Sigmoid colon (tissue), 7 donors: Measurements from ENCODE around the gene MED13L. TPM values are rescaled to one million over a fixed set of nuclear protein-coding genes. Genes with fewer than 3 reads are reported as not detected.

Experiments used
- DNase-seq: peaks from one replicate; pipeline ENCODE4 v3.0.0-alpha.2; 2019
- H3K27ac ChIP-seq, 4 donors: fragments of 200-600 bp; sonication (generic); one replicate each; pipeline ENCODE4 v1.5.1; 2016 to 2019; ENCODE audit warnings: mild to moderate bottlenecking in 1 of 4
- H3K27me3 ChIP-seq, 3 donors: fragments of 200-600 bp; sonication (generic); one replicate each; pipeline ENCODE4 v1.5.1; 2019; ENCODE audit warnings: mild to moderate bottlenecking in 1 of 3
- H3K36me3 ChIP-seq, 4 donors: fragments of 200-600 bp; sonication (generic); one replicate each; pipeline ENCODE4 v1.5.1; 2016 to 2019
- H3K4me1 ChIP-seq, 4 donors: fragments of 200-600 bp; sonication (generic); one replicate each; pipeline ENCODE4 v1.5.1; 2017 to 2019
- H3K4me3 ChIP-seq, 4 donors: fragments of 200-600 bp; sonication (generic); one replicate each; pipeline ENCODE4 v1.5.1; 2017 to 2019; ENCODE audit warnings: mild to moderate bottlenecking in 2 of 4, moderate library complexity in 1 of 4
- H3K9me3 ChIP-seq, 4 donors: fragments of 200-600 bp in 3 of 4; sonication (generic) in 3 of 4; one replicate each; pipeline versions ENCODE4 v1.5.1 to v1.6.1; 2013 to 2019
- EP300 ChIP-seq, 4 donors: sonication (generic); formaldehyde crosslinking; IDR thresholded peaks; one replicate each; pipeline ENCODE4 v1.6.1; 2017; ENCODE audit warnings: antibody characterized with exemption in 4 of 4
- POLR2A ChIP-seq, 2 donors: fragments of 450-650 bp; IDR thresholded peaks; one replicate each; pipeline ENCODE4 v1.6.1; 2016; ENCODE audit warnings: antibody characterized with exemption in 2 of 2, mild to moderate bottlenecking in 2 of 2, moderate library complexity in 2 of 2
- POLR2AphosphoS5 ChIP-seq, 4 donors: sonication (generic); formaldehyde crosslinking; IDR thresholded peaks; one replicate each; pipeline ENCODE4 v1.6.1; 2017; ENCODE audit warnings: antibody characterized with exemption in 4 of 4
- WGBS, 2 donors: extraction: QIAGEN DNeasy Blood & Tissue Kit; methylation state at CpG; one replicate each; pipeline ENCODE4 v1.1.7; 2013; 5-methylcytosine and 5-hydroxymethylcytosine counted together
- intact Hi-C: fragments of 100-400 bp; cut with DNase I; formaldehyde crosslinking; loops from one replicate; pipeline ENCODE4 v1.15.1; 2023
- polyA plus RNA-seq, 3 donors: library from polyadenylated mRNA; stranded (reverse); fragments of 200-250 nt; gene quantifications; one replicate each; pipeline ENCODE4 v1.2.3, GENCODE V29; 2013
- total RNA-seq, 4 donors: library from RNA; depleted of rRNA; stranded (reverse); fragments of >200 nt; gene quantifications; one replicate each; pipeline ENCODE4 v1.1.0, GENCODE V29; 2016
- TF ChIP-seq, protein P1 (sequence below), 4 experiments: fragments of 450-650 bp in 3 of 4; fragments of 200-600 bp in 1 of 4; IDR thresholded peaks; one replicate each; pipeline ENCODE4 v1.5.1; 2016 to 2019; ENCODE audit warnings: antibody characterized with exemption in 4 of 4, mild to moderate bottlenecking in 3 of 4, moderate library complexity in 2 of 4
- donor health status: healthy with polysubstance abuse.
- donor health status: Bipolar disorder and iron deficiency.
- donor health status: healthy.

Gene MED13L
- total and polyA plus RNA-seq, 7 donors = 12.5 to 246 (median 151) TPM

DNA sequence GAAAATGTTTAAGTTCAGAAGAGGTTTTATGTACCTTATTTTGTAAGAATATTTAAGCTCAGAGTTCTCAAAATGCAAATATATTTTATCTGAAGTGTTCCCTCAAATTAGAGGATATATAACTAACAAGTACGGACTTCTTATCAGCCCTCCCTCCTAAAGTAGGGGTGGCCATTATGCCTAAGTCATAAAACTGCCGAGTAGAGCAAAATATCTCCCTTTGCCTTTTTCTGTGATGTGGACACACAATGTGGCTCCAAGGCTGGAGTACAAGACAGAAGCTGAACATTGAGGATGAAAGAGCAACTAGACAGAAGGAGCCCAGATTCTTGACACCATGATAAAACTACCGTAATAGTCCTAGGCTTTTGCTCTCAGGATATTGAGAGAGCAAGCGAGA lies 120.9 kb downstream of the MED13L start:
- Histone ChIP-seq H3K27me3 (no peaks in the 10 kb centered on the region), H3K4me1 (peaks cover 0 to 72% (median 58%) of the 10 kb centered on the region in 4 donors), H3K4me3 (no peak overlapping the region), H3K27ac (no peak overlapping the region), H3K9me3 (no peaks in the 10 kb centered on the region), H3K36me3 (no peaks in the 10 kb centered on the region)
- TF ChIP-seq POLR2AphosphoS5 (IDR thresholded peaks at IDR 0.05) (no peak), EP300 (IDR thresholded peaks at IDR 0.05) (no peak), POLR2A (IDR thresholded peaks at IDR 0.05) (no peak)
- TF ChIP-seq, protein P1, sequence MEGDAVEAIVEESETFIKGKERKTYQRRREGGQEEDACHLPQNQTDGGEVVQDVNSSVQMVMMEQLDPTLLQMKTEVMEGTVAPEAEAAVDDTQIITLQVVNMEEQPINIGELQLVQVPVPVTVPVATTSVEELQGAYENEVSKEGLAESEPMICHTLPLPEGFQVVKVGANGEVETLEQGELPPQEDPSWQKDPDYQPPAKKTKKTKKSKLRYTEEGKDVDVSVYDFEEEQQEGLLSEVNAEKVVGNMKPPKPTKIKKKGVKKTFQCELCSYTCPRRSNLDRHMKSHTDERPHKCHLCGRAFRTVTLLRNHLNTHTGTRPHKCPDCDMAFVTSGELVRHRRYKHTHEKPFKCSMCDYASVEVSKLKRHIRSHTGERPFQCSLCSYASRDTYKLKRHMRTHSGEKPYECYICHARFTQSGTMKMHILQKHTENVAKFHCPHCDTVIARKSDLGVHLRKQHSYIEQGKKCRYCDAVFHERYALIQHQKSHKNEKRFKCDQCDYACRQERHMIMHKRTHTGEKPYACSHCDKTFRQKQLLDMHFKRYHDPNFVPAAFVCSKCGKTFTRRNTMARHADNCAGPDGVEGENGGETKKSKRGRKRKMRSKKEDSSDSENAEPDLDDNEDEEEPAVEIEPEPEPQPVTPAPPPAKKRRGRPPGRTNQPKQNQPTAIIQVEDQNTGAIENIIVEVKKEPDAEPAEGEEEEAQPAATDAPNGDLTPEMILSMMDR (IDR thresholded peaks at IDR 0.05) = no peak
- 72 to 89% methylated on average over 4 of the region's 4 CpGs for WGBS, 2 donors
- DNase-seq = no peak
- intact Hi-C loops = no loop called here

DNA sequence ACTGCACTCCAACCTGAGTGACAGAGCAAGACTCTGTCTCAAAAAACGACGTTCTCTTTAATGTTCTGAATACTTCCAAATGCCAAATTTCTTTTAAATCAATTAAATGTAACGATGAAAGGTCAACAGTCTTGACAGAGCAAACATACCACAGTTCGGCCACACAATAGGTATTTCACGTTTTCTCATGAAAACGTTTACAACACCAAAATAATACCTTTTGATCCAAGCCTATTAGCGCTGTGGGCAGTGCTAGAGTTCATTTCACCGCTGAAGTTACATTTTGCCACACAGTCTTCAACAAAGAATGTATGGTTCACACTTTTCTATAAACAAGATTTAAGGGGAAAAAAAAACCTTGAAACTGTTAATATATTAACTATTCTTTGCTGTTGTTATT lies 122.1 kb downstream of the MED13L start:
- Histone ChIP-seq H3K4me1 (peaks cover 0 to 64% (median 53%) of the 10 kb centered on the region in 4 donors), H3K36me3 (no peaks in the 10 kb centered on the region), H3K27me3 (no peaks in the 10 kb centered on the region), H3K27ac (no peak overlapping the region), H3K9me3 (no peaks in the 10 kb centered on the region), H3K4me3 (no peak overlapping the region)
- WGBS, 2 donors = 91 to 96% methylated on average over 8 of the region's 8 CpGs
- no peak for DNase-seq
- TF ChIP-seq POLR2AphosphoS5 (IDR thresholded peaks at IDR 0.05) (no peak), POLR2A (IDR thresholded peaks at IDR 0.05) (no peak), EP300 (IDR thresholded peaks at IDR 0.05) (no peak)
- TF ChIP-seq, protein P1 (IDR thresholded peaks at IDR 0.05) = no peak
- intact Hi-C loops = no loop called here

DNA sequence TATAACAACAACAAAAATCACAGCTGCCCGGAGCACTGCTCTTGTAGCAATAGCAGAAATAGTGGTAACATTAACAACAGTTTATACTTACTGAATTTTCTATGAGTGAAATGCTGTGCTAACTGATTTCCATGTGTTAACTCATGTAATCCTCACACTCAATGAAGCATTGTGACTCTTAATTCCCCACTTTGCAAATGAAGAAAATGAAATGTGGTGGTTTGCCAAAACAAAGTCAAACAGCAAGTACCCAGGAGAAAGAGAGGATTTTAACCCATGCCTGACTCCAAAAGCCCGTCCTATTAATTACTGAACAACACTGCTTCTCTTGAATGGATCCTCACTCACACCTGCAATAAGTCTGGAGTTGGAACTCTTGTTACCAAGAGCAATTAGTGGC lies 123.5 kb downstream of the MED13L start:
- no peak overlapping the region for H3K27ac ChIP-seq
- no peak for DNase-seq
- peaks cover 0 to 64% (median 50%) of the 10 kb centered on the region in 4 donors for H3K4me1 ChIP-seq
- intact Hi-C loops = no loop called here
- TF ChIP-seq POLR2A (IDR thresholded peaks at IDR 0.05) (no peak), EP300 (IDR thresholded peaks at IDR 0.05) (no peak), POLR2AphosphoS5 (IDR thresholded peaks at IDR 0.05) (no peak)
- TF ChIP-seq, protein P1 (IDR thresholded peaks at IDR 0.05) = no peak
- H3K4me3 ChIP-seq = no peak overlapping the region
- no peaks in the 10 kb centered on the region for H3K27me3 ChIP-seq
- no peaks in the 10 kb centered on the region for H3K36me3 ChIP-seq
- H3K9me3 ChIP-seq = no peaks in the 10 kb centered on the region
- WGBS, 2 donors = 87 to 93% methylated on average over 2 of the region's 2 CpGs

DNA sequence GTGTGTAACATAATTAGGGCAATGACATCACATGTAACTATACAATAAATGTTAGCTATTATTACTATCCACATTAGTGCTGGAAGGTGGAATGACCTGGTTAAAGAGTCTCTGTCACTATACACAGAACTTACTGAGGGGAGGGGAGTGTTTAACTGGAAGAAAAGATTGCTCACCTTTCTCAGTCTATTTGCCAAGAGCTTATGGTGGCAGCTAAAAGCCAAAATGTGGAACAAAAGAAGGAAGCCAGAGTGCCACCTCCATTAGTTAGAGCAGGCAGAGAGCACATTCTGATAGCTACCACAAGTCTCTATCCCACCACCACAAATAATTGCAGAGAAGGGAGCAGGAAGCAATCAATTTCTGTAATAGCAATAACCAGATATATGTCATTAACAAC lies 124.4 kb downstream of the MED13L start:
- no peak overlapping the region for H3K4me3 ChIP-seq
- peaks cover 0 to 61% (median 49%) of the 10 kb centered on the region in 4 donors for H3K4me1 ChIP-seq
- TF ChIP-seq POLR2AphosphoS5 (IDR thresholded peaks at IDR 0.05) (no peak), EP300 (IDR thresholded peaks at IDR 0.05) (no peak), POLR2A (IDR thresholded peaks at IDR 0.05) (no peak)
- TF ChIP-seq, protein P1 (IDR thresholded peaks at IDR 0.05) = no peak
- no peak for DNase-seq
- intact Hi-C loops = no loop called here
- H3K36me3 ChIP-seq = no peaks in the 10 kb centered on the region
- no peak overlapping the region for H3K27ac ChIP-seq
- H3K27me3 ChIP-seq = no peaks in the 10 kb centered on the region
- H3K9me3 ChIP-seq = no peaks in the 10 kb centered on the region

DNA sequence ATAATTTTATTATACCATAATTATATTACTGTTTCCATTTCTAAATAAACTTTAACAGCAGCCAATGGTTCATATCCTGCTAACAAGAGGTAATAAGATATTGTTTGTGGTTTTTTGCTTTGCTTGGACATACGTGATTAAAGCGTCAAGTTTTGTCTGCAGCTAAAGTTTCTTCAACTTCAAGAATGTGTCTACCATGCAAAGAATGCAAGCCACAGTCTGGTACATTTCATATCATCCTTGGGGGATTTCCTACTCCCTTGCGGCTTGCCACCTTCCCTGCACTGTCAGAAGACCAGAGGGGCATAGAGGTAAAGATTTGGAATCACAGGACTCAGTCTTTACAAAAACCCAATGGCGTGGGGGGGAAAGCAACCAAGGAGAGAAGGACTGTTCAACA lies 125.2 kb downstream of the MED13L start:
- DNase-seq = no peak
- intact Hi-C loops = no loop called here
- Histone ChIP-seq H3K4me1 (peaks cover 0 to 59% (median 51%) of the 10 kb centered on the region in 4 donors), H3K27ac (no peak overlapping the region), H3K4me3 (no peak overlapping the region), H3K9me3 (no peaks in the 10 kb centered on the region), H3K36me3 (no peaks in the 10 kb centered on the region), H3K27me3 (no peaks in the 10 kb centered on the region)
- 66 to 70% methylated on average over 4 of the region's 4 CpGs for WGBS, 2 donors
- TF ChIP-seq, protein P1 (IDR thresholded peaks at IDR 0.05) = no peak
- TF ChIP-seq EP300 (IDR thresholded peaks at IDR 0.05) = no peak
- TF ChIP-seq POLR2A (IDR thresholded peaks at IDR 0.05) = no peak
- TF ChIP-seq POLR2AphosphoS5 (IDR thresholded peaks at IDR 0.05) = no peak
